K562 (cell line): ENCODE data around the gene ATG14. TPM values are rescaled to one million over a fixed set of nuclear protein-coding genes. Genes with fewer than 3 reads are reported as not detected.

Source experiments
- ATAC-seq: fragments of 200-7000 bp; cut with Tn5 transposase; 3 replicates; pipeline ENCODE4 v1.9.1; 2020; ENCODE audit warnings: moderate library complexity
- BruUV-seq: library from RNA; stranded (reverse); fragments of 400-500 nt; replicated peaks from 2 replicates; lab custom pipeline; 2021; lab: Mats Ljungman, UMichigan
- CTCF ChIA-PET: fragments of 300-600 bp; formaldehyde crosslinking; extraction: SDS; loops from one replicate; lab custom pipeline; 2021; ENCODE audit warnings: low intra/inter-chr PET ratio; lab: Yijun Ruan, JAX
- POLR2A ChIA-PET: fragments of 300-600, 350-650 bp; sonication (Branson Sonifier 250); formaldehyde crosslinking; extraction: SDS; loops from one replicate; lab custom pipeline; 2021; ENCODE audit warnings: antibody characterized with exemption, inconsistent platforms; lab: Yijun Ruan, JAX
- DNase-seq, 4 experiments: peaks; one replicate each; pipeline versions ENCODE4 v3.0.0 to v3.0.0-alpha.2; 2011 to 2018; ENCODE audit warnings: low spot score in 3 of 4, mixed read lengths in 3 of 4; ENCODE audit errors: extremely low read depth in 1 of 4
- FAIRE-seq: peaks from 2 replicates; lab custom pipeline; 2011; peaks lifted over from hg19 to GRCh38; lab: Jason Lieb, UNC
- H2AFZ ChIP-seq: 2 replicates; pipeline ENCODE4 v1.6.0; 2011; ENCODE audit warnings: low read depth, low read length, control low read depth, inconsistent platforms
- H3K27ac ChIP-seq: fragments of 200-600 bp; 3 replicates; pipeline ENCODE4 v1.8.0; 2011; ENCODE audit warnings: low read depth, mild to moderate bottlenecking, control low read depth, inconsistent platforms, low read length, moderate library complexity, mixed read lengths; ENCODE audit errors: extremely low read depth
- H3K27me3 ChIP-seq, 2 experiments: fragments of 300-600 bp in 1 of 2; 2 replicates in 1 of 2; 3 replicates in 1 of 2; pipeline versions ENCODE4 v1.6.0 to v1.8.0; 2011; ENCODE audit warnings: inconsistent platforms in 2 of 2, low read length in 2 of 2, mild to moderate bottlenecking in 1 of 2, mixed read lengths in 1 of 2, moderate library complexity in 1 of 2; ENCODE audit not compliant: control insufficient read depth in 2 of 2, insufficient read depth in 2 of 2
- H3K36me3 ChIP-seq: fragments of 300-600 bp; 3 replicates; pipeline ENCODE4 v1.8.0; 2011; ENCODE audit warnings: mild to moderate bottlenecking, low read length, inconsistent platforms; ENCODE audit not compliant: control insufficient read depth, insufficient read depth
- H3K4me1 ChIP-seq, 2 experiments: fragments of 200-600 bp in 1 of 2; replicated peaks in 1 of 2; 2 replicates in 1 of 2; 3 replicates in 1 of 2; pipeline versions ENCODE4 v1.5.1 to v1.8.0; 2011; ENCODE audit warnings: inconsistent platforms in 2 of 2, low read length in 2 of 2, mild to moderate bottlenecking in 1 of 2, mixed read lengths in 1 of 2, moderate library complexity in 1 of 2; ENCODE audit not compliant: control insufficient read depth in 2 of 2, insufficient read depth in 2 of 2
- H3K4me2 ChIP-seq: 2 replicates; pipeline ENCODE4 v1.6.1; 2011; ENCODE audit warnings: low read length, control low read depth, inconsistent platforms, mixed read lengths; ENCODE audit not compliant: insufficient read depth
- H3K4me3 ChIP-seq: fragments of 200-600 bp; sonication (generic), shearing (Covaris generic); 2 replicates; pipeline ENCODE4 v1.5.1; 2016; ENCODE audit warnings: control low read depth, inconsistent platforms
- H3K79me2 ChIP-seq: fragments of 200-600 bp; 3 replicates; pipeline ENCODE4 v1.8.0; 2011; ENCODE audit warnings: low read length, inconsistent platforms; ENCODE audit not compliant: control insufficient read depth, insufficient read depth
- H3K9ac ChIP-seq, 2 experiments: 2 replicates each; pipeline versions ENCODE4 v1.6.0 to v1.6.1; 2011; ENCODE audit warnings: low read depth in 2 of 2, low read length in 2 of 2, control low read depth in 1 of 2, inconsistent platforms in 1 of 2, mild to moderate bottlenecking in 1 of 2, mixed read lengths in 1 of 2; ENCODE audit not compliant: insufficient read depth in 1 of 2
- H3K9me1 ChIP-seq: one replicate; pipeline ENCODE4 v1.6.0; 2011; ENCODE audit warnings: inconsistent platforms, mild to moderate bottlenecking, low read length, moderate library complexity; ENCODE audit not compliant: control insufficient read depth, insufficient read depth
- H3K9me3 ChIP-seq: replicated peaks from 2 replicates; pipeline ENCODE4 v1.5.1; 2011; ENCODE audit warnings: low read depth, low read length, inconsistent platforms; ENCODE audit not compliant: control insufficient read depth, insufficient read depth
- H4K20me1 ChIP-seq: replicated peaks from 2 replicates; pipeline ENCODE4 v1.6.1; 2011; ENCODE audit warnings: low read length, inconsistent platforms, mixed read lengths; ENCODE audit not compliant: control insufficient read depth, insufficient read depth
- C11orf30 ChIP-seq: fragments of 450-650 bp; IDR thresholded peaks from 2 replicates; pipeline ENCODE4 v1.6.1; 2016; ENCODE audit warnings: low read depth, mild to moderate bottlenecking
- CBFA2T3 ChIP-seq: fragments of 450-650 bp; IDR thresholded peaks from 2 replicates; pipeline ENCODE4 v1.6.1; 2017
- CREB3L1 ChIP-seq: fragments of 450-650 bp; IDR thresholded peaks from 2 replicates; pipeline ENCODE4 v1.6.1; 2014; ENCODE audit warnings: low read depth, mild to moderate bottlenecking, moderate library complexity, borderline replicate concordance
- E2F5 ChIP-seq: sonication (generic); formaldehyde crosslinking; IDR thresholded peaks from 2 replicates; pipeline ENCODE4 v1.8.0; 2022; ENCODE audit warnings: mild to moderate bottlenecking, missing genetic modification reagents
- MAFG ChIP-seq: fragments of 450-650 bp; conservative IDR thresholded peaks from 2 replicates; pipeline ENCODE4 v1.6.1; 2016; ENCODE audit warnings: missing genetic modification characterization, missing compliant biosample characterization
- NFATC3 ChIP-seq: fragments of 450-650 bp; IDR thresholded peaks from 2 replicates; pipeline ENCODE4 v1.6.1; 2017; ENCODE audit warnings: mild to moderate bottlenecking
- NFE2 ChIP-seq: IDR thresholded peaks from 2 replicates; pipeline ENCODE4 v1.6.1; 2014; ENCODE audit warnings: antibody characterized with exemption, low read depth
- NFE2L1 ChIP-seq: fragments of 450-650 bp; IDR thresholded peaks from 2 replicates; pipeline ENCODE4 v1.6.1; 2016; ENCODE audit warnings: missing genetic modification characterization, low read depth, mild to moderate bottlenecking, missing compliant biosample characterization, moderate library complexity, borderline replicate concordance
- ZFP91 ChIP-seq: sonication (generic); formaldehyde crosslinking; IDR thresholded peaks from 2 replicates; pipeline ENCODE4 v1.8.0; 2022; ENCODE audit warnings: mild to moderate bottlenecking, missing genetic modification reagents
- ZNF316 ChIP-seq: fragments of 450-650 bp; IDR thresholded peaks from 2 replicates; pipeline ENCODE4 v1.6.1; 2016
- ZNF395 ChIP-seq: fragments of 200-800 bp; sonication (Bioruptor generic); IDR thresholded peaks from 2 replicates; pipeline ENCODE4 v1.6.1; 2017; ENCODE audit warnings: missing genetic modification characterization, missing compliant biosample characterization
- ZNF695 ChIP-seq: fragments of 450-650 bp; formaldehyde crosslinking; IDR thresholded peaks from 2 replicates; pipeline ENCODE4 v1.4.0; 2020; ENCODE audit warnings: mild to moderate bottlenecking, moderate library complexity
- ZNF830 ChIP-seq: fragments of 250-450 bp; sonication (Bioruptor Pico); IDR thresholded peaks from 2 replicates; pipeline ENCODE4 v1.5.0; 2021; ENCODE audit warnings: mild to moderate bottlenecking
- WGBS: fragments of 100-300 bp; shearing (Covaris generic); methylation state at CpG from one replicate; pipeline ENCODE4 v1.1.6; 2016; ENCODE audit warnings: low coverage, mixed read lengths; ENCODE audit not compliant: insufficient coverage; ENCODE audit errors: missing lambda C conversion rate; 5-methylcytosine and 5-hydroxymethylcytosine counted together
- in situ Hi-C: fragments of 300-500 bp; cut with MboI; formaldehyde crosslinking; loops from 4 replicates; pipeline ENCODE4 v1.15.0; 2018; ENCODE audit warnings: inconsistent platforms, mixed read lengths
- intact Hi-C: fragments of 100-400 bp; cut with micrococcal nuclease; formaldehyde crosslinking; loops from 2 replicates; pipeline ENCODE4 v1.14.2; 2022
- polyA plus RNA-seq, 8 experiments: library from polyadenylated mRNA; depleted of rRNA in 4 of 8; stranded (reverse) in 5 of 8; unstranded in 3 of 8; fragments of >200 nt; fragmentation: Nextera tagmentation in 2 of 8; fragmentation: Illumina TruSeq in 1 of 8; extraction: Ambion mirVana in 2 of 8; extraction: Trizol in 1 of 8; gene quantifications; 2 replicates each; pipeline versions ENCODE4 v1.2.1 to v1.2.3, GENCODE V29; 2011 to 2014; ENCODE audit warnings: inconsistent platforms in 1 of 8, missing spikeins in 1 of 8
- total RNA-seq, 7 experiments: library from RNA; depleted of rRNA in 6 of 7; stranded (reverse); fragments of >200 nt in 6 of 7; fragmentation: Illumina TruSeq in 2 of 7; extraction: Trizol in 2 of 7; gene quantifications; 2 replicates each; pipeline versions ENCODE4 v1.2.1 to v1.2.3, GENCODE V29; 2011 to 2021; ENCODE audit warnings: low replicate concordance in 1 of 7

Gene ATG14
- total and polyA plus RNA-seq, 9 of the 15 experiments (the other 6 are each of a cell fraction or from before 2014, with no cell fraction given) = 0.55 to 4.2 (median 3.5) TPM

- in situ Hi-C loops = no loop called here
- no peak overlapping the region for H3K27ac ChIP-seq
- H3K4me1 ChIP-seq = peaks cover 0 to 5% of the 10 kb centered on the region in 2 experiments; a peak in 1 of 5 replicates
- H3K9me3 ChIP-seq = no peaks in the 10 kb centered on the region
- WGBS = 2% methylated on average over 9 of the region's 9 CpGs
- FAIRE-seq (no peak), DNase-seq (no peak), ATAC-seq (no peak)
- no peak overlapping the region for H3K9ac ChIP-seq
- no peak overlapping the region for H3K4me3 ChIP-seq
- H4K20me1 ChIP-seq = no peaks in the 10 kb centered on the region
- H3K27me3 ChIP-seq = peaks cover 0 to 11% of the 10 kb centered on the region in 2 experiments; a peak in 4 of 5 replicates
- ChIA-PET CTCF (no interaction called here), POLR2A (interaction anchor here (0.5 kb wide), 1 partner anchor 57 kb away, joined by 3 read pairs; no protein-coding TSS in a partner anchor)
- no peaks in the 10 kb centered on the region for H3K36me3 ChIP-seq
- BruUV-seq = no TSS peak
- no peak overlapping the region for H2AFZ ChIP-seq
- H3K79me2 ChIP-seq = no peaks in the 10 kb centered on the region
- H3K9me1 ChIP-seq = no peaks in the 10 kb centered on the region
- H3K4me2 ChIP-seq = no peak overlapping the region
- intact Hi-C loops = no loop called here
- no peak for TF ChIP-seq CBFA2T3
- TF ChIP-seq ZNF695 = no peak
- TF ChIP-seq NFATC3 = no peak
- 0 out of 2 replicates have a peak, but pooled peaks have one; percentile 28 for TF ChIP-seq NFE2
- TF ChIP-seq C11orf30 = peak; percentile 13; the same call in 1 of the 2 replicates
- no peak for TF ChIP-seq E2F5
- no peak for TF ChIP-seq ZFP91 (CRISPR knock-in tag)
- TF ChIP-seq CREB3L1 = no peak
- no peak for TF ChIP-seq ZNF830 (CRISPR knock-in tag)
- peak; percentile 57 for TF ChIP-seq MAFG (tag)
- 0 out of 2 replicates have a peak, but pooled peaks have one; percentile 11 for TF ChIP-seq ZNF316
- 0 out of 2 replicates have a peak, but pooled peaks have one; percentile 26 for TF ChIP-seq NFE2L1 (tag)
- no peak for TF ChIP-seq ZNF395 (CRISPR knock-in tag)
Measured at GRCh38 chr14:55458800-55459515, 47.3 kb upstream of the ATG14 start.
